Vagina (tissue), 2 donors: Measurements from ENCODE around the gene VRTN. TPM values are rescaled to one million over a fixed set of nuclear protein-coding genes. Genes with fewer than 3 reads are reported as not detected.

Experiments
- DNase-seq, 2 donors: peaks; one replicate each; pipeline ENCODE4 v3.0.0-alpha.2; 2017; ENCODE audit errors: extremely low spot score in 2 of 2
- H3K27ac ChIP-seq: fragments of 200-600 bp; sonication (generic); one replicate; pipeline ENCODE4 v1.5.1; 2019
- H3K27me3 ChIP-seq: fragments of 200-600 bp; sonication (generic); one replicate; pipeline ENCODE4 v1.5.1; 2019
- H3K36me3 ChIP-seq, 2 donors: fragments of 200-600 bp; sonication (generic); one replicate each; pipeline ENCODE4 v1.5.1; 2017 to 2019
- H3K4me1 ChIP-seq: fragments of 200-600 bp; sonication (generic); one replicate; pipeline ENCODE4 v1.5.1; 2019
- H3K4me3 ChIP-seq, 2 donors: fragments of 200-600 bp; sonication (generic); 1 replicate in 1 of 2; 2 replicates in 1 of 2; pipeline ENCODE4 v1.5.1; 2016 to 2019
- H3K9me3 ChIP-seq: fragments of 200-600 bp; sonication (generic); one replicate; pipeline ENCODE4 v1.5.1; 2019
- POLR2A ChIP-seq, 2 donors: fragments of 450-650 bp; IDR thresholded peaks; one replicate each; pipeline ENCODE4 v1.6.1; 2017; ENCODE audit warnings: antibody characterized with exemption in 2 of 2, mild to moderate bottlenecking in 2 of 2, moderate library complexity in 2 of 2
- POLR2AphosphoS5 ChIP-seq, 2 donors: sonication (generic); formaldehyde crosslinking; IDR thresholded peaks; one replicate each; pipeline ENCODE4 v1.9.0; 2017; ENCODE audit warnings: antibody characterized with exemption in 2 of 2, mild to moderate bottlenecking in 2 of 2, low read depth in 1 of 2; ENCODE audit not compliant: insufficient read depth in 1 of 2
- intact Hi-C: fragments of 100-400 bp; cut with DNase I; formaldehyde crosslinking; loops from one replicate; pipeline ENCODE4 v1.15.1; 2023
- total RNA-seq: library from RNA; depleted of rRNA; stranded (reverse); fragments of >200 nt; gene quantifications from one replicate; pipeline ENCODE4 v1.2.3, GENCODE V29; 2016
- TF ChIP-seq, protein P1 (sequence below), 3 experiments: fragments of 450-650 bp in 2 of 3; fragments of 200-600 bp in 1 of 3; sonication (generic) in 1 of 3; IDR thresholded peaks; one replicate each; pipeline ENCODE4 v1.5.1; 2017 to 2019; ENCODE audit warnings: antibody characterized with exemption in 3 of 3, mild to moderate bottlenecking in 2 of 3, moderate library complexity in 2 of 3

Gene VRTN, protein sequence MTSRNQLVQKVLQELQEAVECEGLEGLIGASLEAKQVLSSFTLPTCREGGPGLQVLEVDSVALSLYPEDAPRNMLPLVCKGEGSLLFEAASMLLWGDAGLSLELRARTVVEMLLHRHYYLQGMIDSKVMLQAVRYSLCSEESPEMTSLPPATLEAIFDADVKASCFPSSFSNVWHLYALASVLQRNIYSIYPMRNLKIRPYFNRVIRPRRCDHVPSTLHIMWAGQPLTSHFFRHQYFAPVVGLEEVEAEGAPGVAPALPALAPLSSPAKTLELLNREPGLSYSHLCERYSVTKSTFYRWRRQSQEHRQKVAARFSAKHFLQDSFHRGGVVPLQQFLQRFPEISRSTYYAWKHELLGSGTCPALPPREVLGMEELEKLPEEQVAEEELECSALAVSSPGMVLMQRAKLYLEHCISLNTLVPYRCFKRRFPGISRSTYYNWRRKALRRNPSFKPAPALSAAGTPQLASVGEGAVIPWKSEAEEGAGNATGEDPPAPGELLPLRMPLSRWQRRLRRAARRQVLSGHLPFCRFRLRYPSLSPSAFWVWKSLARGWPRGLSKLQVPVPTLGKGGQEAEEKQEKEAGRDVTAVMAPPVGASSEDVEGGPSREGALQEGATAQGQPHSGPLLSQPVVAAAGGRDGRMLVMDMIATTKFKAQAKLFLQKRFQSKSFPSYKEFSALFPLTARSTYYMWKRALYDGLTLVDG
- not detected for total RNA-seq

DNA sequence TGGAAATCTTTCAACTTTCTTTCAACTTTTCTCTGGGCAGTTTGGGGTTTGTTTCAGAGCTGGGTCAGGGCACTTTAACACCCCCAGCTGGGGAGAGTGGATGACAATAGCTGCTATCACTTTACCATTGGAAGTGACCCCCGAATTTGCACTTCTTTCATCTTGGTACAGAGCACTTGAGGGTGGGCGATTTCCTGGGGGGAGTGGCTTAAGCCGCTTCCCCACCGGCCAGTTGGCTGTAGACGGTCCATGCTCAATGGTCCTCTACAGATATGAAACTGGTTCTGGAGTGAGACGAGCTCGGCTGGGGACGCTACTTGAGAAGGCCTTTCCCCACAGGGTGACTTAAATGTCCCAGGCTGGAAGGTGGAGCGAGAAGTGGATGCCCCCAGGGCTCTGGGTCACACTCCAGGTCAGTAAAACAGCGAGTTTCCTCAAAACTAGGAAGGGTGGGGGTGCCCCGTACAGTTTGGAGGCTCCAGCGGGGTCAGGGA lies at the start of gene VRTN:
TSS of gene VRTN (plus strand) at position 231 of the 494 bp plus-strand sequence. CDS start 8,313 bp downstream, outside the sequence.
- no peak for DNase-seq
- no peak within 1 kb of the TSS for H3K27ac ChIP-seq
- H3K4me3 ChIP-seq, result no peak within 1 kb of the TSS
- no peaks in the 10 kb centered on the region for H3K36me3 ChIP-seq
- intact Hi-C loops, result no loop called here
- no peaks in the 10 kb centered on the region for H3K4me1 ChIP-seq
- H3K27me3 ChIP-seq, result no peaks in the 10 kb centered on the region
- no peaks in the 10 kb centered on the region for H3K9me3 ChIP-seq
- no peak for TF ChIP-seq POLR2AphosphoS5 (IDR thresholded peaks at IDR 0.05; ENCODE audit: insufficient read depth in 1 of 2, low read depth in 1 of 2)

DNA sequence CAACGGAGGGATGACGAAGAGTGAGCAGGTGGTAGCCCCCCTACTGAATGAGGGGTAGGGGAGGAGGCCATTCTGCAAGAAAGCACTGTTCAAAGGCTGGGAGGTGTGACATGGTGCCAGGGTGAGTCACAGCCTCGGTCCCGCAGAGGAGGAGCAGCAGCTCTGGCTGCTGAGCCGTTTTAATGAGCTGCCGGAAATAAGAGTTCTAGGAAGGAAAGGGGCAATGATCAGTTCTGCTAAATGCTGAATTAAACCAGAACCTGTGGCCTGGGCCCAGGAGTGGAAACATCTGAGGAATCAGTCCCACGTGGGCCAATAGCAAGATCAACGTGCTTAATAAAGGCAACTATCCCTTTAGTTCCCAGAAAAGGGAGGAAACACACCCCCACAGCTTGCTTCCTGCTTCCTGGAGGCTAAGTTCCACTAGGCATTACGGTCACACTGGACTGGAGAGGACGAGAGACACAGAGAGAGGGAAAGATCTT lies 49.2 kb upstream of the VRTN start:
- Histone ChIP-seq H3K27ac (no peak overlapping the region), H3K27me3 (no peaks in the 10 kb centered on the region), H3K36me3 (peaks cover 0 to 48% of the 10 kb centered on the region in 2 donors), H3K4me3 (no peak overlapping the region), H3K4me1 (peaks cover 43% of the 10 kb centered on the region), H3K9me3 (no peaks in the 10 kb centered on the region)
- intact Hi-C loops, result no loop called here
- no peak for DNase-seq
- TF ChIP-seq POLR2AphosphoS5 (IDR thresholded peaks at IDR 0.05; ENCODE audit: insufficient read depth in 1 of 2, low read depth in 1 of 2) (peak in 1 of 2 donors; percentile 53), POLR2A (IDR thresholded peaks at IDR 0.05) (no peak)
- TF ChIP-seq, protein P1, sequence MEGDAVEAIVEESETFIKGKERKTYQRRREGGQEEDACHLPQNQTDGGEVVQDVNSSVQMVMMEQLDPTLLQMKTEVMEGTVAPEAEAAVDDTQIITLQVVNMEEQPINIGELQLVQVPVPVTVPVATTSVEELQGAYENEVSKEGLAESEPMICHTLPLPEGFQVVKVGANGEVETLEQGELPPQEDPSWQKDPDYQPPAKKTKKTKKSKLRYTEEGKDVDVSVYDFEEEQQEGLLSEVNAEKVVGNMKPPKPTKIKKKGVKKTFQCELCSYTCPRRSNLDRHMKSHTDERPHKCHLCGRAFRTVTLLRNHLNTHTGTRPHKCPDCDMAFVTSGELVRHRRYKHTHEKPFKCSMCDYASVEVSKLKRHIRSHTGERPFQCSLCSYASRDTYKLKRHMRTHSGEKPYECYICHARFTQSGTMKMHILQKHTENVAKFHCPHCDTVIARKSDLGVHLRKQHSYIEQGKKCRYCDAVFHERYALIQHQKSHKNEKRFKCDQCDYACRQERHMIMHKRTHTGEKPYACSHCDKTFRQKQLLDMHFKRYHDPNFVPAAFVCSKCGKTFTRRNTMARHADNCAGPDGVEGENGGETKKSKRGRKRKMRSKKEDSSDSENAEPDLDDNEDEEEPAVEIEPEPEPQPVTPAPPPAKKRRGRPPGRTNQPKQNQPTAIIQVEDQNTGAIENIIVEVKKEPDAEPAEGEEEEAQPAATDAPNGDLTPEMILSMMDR (IDR thresholded peaks at IDR 0.05), result no peak

DNA sequence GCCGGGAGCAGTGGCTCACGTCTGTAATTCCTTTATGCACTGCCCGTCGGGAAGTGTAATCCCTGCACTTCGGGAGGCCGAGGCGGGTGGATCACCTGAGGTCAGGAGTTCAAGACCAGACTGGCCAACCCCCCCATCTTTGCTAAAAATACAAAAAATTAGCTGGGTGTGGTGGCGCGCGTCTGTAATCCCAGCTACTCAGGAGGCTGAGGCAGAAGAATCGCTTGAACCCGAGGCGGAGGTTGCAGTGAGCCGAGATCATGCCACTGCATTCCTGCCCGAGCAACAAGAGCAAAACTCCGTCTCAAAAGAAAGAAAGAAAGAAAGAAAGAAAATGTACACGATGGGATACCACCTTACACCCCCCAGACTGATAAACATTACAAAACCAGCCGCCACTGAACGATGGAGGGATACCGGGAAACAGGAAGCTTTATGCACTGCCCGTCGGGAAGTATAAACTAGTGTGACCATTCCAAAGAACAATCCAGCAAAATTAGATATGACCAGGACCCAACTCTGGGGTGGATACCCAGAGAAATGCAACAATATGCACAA lies 46.6 kb upstream of the VRTN start:
- DNase-seq, result no peak
- TF ChIP-seq POLR2AphosphoS5 (IDR thresholded peaks at IDR 0.05; ENCODE audit: insufficient read depth in 1 of 2, low read depth in 1 of 2) (no peak), POLR2A (IDR thresholded peaks at IDR 0.05) (no peak)
- TF ChIP-seq, protein P1 (IDR thresholded peaks at IDR 0.05), result no peak
- no peaks in the 10 kb centered on the region for H3K9me3 ChIP-seq
- peak overlapping the region; percentile 64 to 99 for H3K4me3 ChIP-seq
- intact Hi-C loops, result no loop called here
- H3K36me3 ChIP-seq, result peaks cover 0 to 29% of the 10 kb centered on the region in 2 donors
- H3K27me3 ChIP-seq, result no peaks in the 10 kb centered on the region
- peaks cover 43% of the 10 kb centered on the region for H3K4me1 ChIP-seq
- no peak overlapping the region for H3K27ac ChIP-seq

DNA sequence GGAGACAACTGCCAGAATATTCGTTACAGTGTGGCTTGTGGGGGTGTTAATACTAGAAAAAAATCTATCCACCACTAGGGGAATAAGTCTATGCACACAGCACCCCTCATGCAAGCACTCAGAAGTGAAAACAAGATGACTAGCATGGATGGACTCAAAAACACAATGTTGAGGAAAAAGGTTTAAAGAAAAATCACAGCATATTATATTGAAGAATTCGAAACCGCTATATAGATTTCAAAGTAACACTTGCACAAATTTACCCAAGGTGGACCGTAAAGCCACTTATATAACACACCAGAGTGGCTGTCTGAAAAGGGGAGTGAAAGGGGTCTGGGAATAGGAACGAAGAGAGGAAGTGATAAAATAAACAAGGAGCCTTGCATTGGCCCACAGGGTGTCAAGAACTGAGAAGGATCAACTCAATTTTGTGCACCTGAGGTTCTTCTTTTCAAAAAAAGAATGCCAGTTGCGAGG lies 46.1 kb upstream of the VRTN start:
- H3K36me3 ChIP-seq, result peaks cover 0 to 24% of the 10 kb centered on the region in 2 donors
- intact Hi-C loops, result no loop called here
- no peak for DNase-seq
- no peaks in the 10 kb centered on the region for H3K9me3 ChIP-seq
- H3K4me1 ChIP-seq, result peaks cover 43% of the 10 kb centered on the region
- peak overlapping the region; percentile 92 for H3K27ac ChIP-seq
- TF ChIP-seq, protein P1 (IDR thresholded peaks at IDR 0.05), result peak in 2 of 3 experiments; percentile 11 to 22
- no peak for TF ChIP-seq POLR2A (IDR thresholded peaks at IDR 0.05)
- peak overlapping the region; percentile 64 to 99 for H3K4me3 ChIP-seq
- no peaks in the 10 kb centered on the region for H3K27me3 ChIP-seq
